Nucleus accumbens (tissue), 56 donors: Measurements from ENCODE around the gene C11orf52.

ENCODE experiments used
- DNase-seq, 56 donors: peaks; one replicate each; lab custom pipeline; 2025; lab: John Stamatoyannopoulos, UW

Gene C11orf52

GRCh38 chr11:111963931-111964340 is 45.2 kb downstream of the C11orf52 start:
- DNase-seq, result no peak

- DNase-seq, result no peak
Observed at GRCh38 chr11:111966678-111967077, 48.0 kb downstream of the C11orf52 start.

DNA sequence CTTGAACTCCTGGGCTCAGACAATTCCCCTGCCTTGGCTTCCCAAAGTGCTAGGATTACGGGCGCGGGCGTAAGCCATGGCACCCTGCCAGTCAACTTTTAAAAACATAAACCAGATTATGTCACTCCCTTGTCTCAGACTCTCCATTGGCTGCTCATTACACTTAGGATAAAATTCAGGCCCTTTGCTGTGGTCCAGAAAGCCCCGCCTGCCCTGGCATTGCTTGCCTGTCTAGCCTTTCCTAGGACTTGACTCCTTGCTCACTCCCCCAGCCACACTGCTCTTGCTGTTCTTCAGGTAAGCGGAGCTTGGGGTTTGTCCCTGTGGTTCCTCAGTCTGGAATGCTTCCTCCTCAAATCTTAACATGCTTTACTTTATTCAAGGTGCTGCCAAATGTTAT is 48.9 kb downstream of the C11orf52 start:
- no peak for DNase-seq

DNA sequence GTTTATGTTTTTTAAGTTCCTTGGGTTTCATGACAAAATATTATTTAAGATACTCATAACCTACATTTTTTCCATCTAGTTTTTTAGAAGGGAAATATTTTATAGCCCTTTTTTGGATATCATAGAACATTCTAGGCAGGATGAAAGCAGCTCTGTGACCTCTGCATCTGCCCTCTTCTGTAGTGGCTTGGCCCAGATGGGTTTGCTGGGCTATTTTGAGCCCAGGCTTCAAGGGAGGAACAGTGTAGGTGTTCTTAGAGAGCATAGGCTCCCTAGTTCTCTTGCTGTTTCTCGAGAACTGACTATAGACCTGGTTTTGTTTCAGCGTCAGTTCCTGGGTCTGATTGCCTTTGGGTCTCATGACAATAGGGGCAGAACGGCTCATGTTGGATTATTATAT is 50.6 kb downstream of the C11orf52 start:
- no peak for DNase-seq

GRCh38 chr11:111974446-111974845 is 55.7 kb downstream of the C11orf52 start:
- DNase-seq, result no peak

- DNase-seq, result peak in 18 of 56 donors; percentile 4 to 39 (median 18)
Observed at GRCh38 chr11:111975076-111975806, 56.5 kb downstream of the C11orf52 start.

DNA sequence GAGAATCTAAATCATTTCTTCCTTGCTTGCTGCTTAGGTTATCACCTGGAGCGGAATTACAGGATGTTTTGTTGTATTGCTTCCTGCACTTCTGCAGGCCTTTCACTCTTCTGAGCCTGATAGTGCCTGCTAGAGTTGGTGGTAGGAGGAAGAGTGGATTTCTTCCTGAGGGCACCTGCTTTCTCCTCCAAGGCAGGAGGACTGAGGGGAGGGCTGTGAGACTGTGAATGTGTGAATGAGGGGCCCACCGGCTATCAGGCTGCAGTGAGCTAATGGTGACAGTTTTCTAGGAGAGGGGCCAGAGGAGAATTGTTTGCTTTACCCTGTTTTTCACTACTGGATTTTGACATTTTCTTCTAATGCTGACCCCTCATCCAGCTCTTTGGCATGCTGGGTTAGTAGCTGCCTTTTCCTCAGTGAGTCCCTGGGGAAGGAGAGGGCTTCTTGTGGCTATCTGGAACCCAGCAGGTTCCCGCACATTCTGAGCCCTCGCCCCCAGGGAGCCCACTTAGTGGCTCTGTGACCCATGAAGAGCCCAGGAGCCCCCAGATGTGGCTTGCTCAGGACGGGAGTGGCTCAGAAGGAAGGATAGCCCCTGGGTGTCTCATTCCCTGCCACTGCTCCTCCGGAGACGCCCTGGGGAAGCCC is 57.5 kb downstream of the C11orf52 start:
- DNase-seq, result peak in 1 of 56 donors; percentile 31
